ENCODE measurements around the gene APOLD1. TPM values are rescaled to one million over a fixed set of nuclear protein-coding genes. Genes with fewer than 3 reads are reported as not detected.
"Not testable (repeated sequence)": the region's sequence is repeated elsewhere in the genome, so short reads cannot be mapped to it uniquely, and the experiment has no call there.

The APOLD1 gene
- total RNA-seq, 6 donors from 2014 or later, result 8.5 to 36.5 (median 15.6) TPM

DNA sequence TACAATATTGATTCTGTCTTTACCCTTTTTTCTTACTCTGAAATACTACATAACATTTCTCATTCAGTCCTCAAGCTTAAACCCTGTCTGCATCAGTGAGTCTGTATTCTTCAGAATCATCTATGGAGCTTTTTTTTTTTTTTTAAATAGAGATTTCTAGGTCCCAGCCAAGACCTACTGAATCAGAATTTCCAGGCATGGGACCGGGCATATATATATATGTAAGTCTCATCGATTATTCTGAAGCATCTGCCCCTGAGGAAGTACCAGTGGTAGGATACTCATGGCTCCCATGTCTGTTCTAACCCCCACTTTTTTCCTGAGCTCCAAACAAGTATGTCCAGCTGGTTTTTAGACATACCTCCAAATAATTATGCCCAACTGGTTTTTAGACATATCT lies 33.8 kb downstream of the APOLD1 start:
- TF ChIP-seq POLR2A (IDR thresholded peaks at IDR 0.05) (no peak), EP300 (IDR thresholded peaks at IDR 0.05) (no peak), POLR2AphosphoS5 (IDR thresholded peaks at IDR 0.05) (no peak)
- TF ChIP-seq, protein P1, sequence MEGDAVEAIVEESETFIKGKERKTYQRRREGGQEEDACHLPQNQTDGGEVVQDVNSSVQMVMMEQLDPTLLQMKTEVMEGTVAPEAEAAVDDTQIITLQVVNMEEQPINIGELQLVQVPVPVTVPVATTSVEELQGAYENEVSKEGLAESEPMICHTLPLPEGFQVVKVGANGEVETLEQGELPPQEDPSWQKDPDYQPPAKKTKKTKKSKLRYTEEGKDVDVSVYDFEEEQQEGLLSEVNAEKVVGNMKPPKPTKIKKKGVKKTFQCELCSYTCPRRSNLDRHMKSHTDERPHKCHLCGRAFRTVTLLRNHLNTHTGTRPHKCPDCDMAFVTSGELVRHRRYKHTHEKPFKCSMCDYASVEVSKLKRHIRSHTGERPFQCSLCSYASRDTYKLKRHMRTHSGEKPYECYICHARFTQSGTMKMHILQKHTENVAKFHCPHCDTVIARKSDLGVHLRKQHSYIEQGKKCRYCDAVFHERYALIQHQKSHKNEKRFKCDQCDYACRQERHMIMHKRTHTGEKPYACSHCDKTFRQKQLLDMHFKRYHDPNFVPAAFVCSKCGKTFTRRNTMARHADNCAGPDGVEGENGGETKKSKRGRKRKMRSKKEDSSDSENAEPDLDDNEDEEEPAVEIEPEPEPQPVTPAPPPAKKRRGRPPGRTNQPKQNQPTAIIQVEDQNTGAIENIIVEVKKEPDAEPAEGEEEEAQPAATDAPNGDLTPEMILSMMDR (IDR thresholded peaks at IDR 0.05), result no peak
- ATAC-seq (ENCODE audit: low FRiP score in 2 of 2), result no peak
- no peak overlapping the region for H3K4me3 ChIP-seq
- DNase-seq, result no peak
- no peaks in the 10 kb centered on the region for H3K27me3 ChIP-seq
- 86 to 94% methylated on average over 2 of the region's 2 CpGs for WGBS, 2 donors
- peak overlapping the region in 3 of 4 donors; percentile 61 to 67 (median 66) for H3K27ac ChIP-seq
- H3K4me1 ChIP-seq, result peaks cover 24 to 55% (median 30%) of the 10 kb centered on the region in 4 donors
- peaks cover 16 to 58% (median 30%) of the 10 kb centered on the region in 4 donors for H3K36me3 ChIP-seq
- no peaks in the 10 kb centered on the region for H3K9me3 ChIP-seq

DNA sequence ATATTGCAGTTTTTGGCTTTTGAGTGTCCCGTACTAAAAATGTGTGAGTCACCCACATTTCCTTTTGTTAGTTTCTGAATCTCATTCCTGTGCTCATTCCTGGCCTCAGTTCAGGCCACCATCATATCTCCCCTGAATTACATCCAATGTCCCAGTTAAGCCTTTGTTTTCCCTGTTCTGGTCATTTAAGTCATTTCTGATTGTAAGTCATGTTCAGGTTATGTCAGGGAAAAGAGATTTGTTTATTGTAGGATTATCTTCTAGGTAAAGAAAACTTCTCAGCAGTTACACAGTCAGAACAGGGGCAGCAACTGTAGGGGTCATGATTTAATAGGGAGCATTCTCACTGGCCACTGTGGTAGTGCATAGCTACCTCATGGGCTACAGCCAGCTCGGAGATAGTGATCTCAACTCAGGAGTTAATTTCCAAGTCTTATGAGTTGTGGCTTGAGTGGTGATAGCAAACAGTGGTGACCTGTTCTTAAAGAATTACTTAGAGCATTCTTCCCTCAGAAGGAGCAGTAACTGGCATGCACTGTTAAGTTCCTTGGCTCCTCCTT lies 34.4 kb downstream of the APOLD1 start:
- peaks cover 18 to 48% (median 23%) of the 10 kb centered on the region in 4 donors for H3K4me1 ChIP-seq
- no peak for DNase-seq
- ATAC-seq (ENCODE audit: low FRiP score in 2 of 2), result peak; percentile 76 to 79
- WGBS, 2 donors, result 41 to 58% methylated on average over 2 of the region's 2 CpGs
- no peaks in the 10 kb centered on the region for H3K27me3 ChIP-seq
- H3K27ac ChIP-seq, result peak overlapping the region; percentile 41 to 67 (median 64)
- TF ChIP-seq EP300 (IDR thresholded peaks at IDR 0.05), result peak in 1 of 4 donors; percentile 22
- TF ChIP-seq, protein P1 (IDR thresholded peaks at IDR 0.05), result no peak
- TF ChIP-seq POLR2A (IDR thresholded peaks at IDR 0.05), result no peak
- H3K36me3 ChIP-seq, result peaks cover 22 to 63% (median 36%) of the 10 kb centered on the region in 4 donors
- H3K4me3 ChIP-seq, result no peak overlapping the region
- no peaks in the 10 kb centered on the region for H3K9me3 ChIP-seq

GRCh38 chr12:12820376-12820775 lies 34.9 kb downstream of the APOLD1 start:
- H3K27ac ChIP-seq, result peak overlapping the region; percentile 41 to 66 (median 62)

DNA sequence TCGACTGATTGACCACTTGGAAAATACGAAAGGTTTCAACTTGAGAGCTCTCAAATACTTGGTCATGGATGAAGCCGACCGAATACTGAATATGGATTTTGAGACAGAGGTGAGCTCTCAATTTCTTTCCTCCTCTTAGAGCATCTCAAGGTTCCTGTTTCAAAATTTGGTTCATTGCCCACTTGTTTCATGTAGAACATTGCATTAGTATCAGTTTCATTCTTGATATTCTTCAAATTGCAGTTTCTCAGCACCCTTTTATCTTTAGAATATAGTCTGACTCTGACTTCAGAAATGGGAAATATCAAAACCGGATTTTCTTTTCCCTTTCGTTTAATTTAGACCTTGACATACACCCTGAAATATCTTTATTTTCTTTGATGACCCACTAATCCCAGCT lies 36.5 kb downstream of the APOLD1 start:
- Histone ChIP-seq H3K27me3 (no peaks in the 10 kb centered on the region), H3K9me3 (no peaks in the 10 kb centered on the region), H3K4me1 (peaks cover 4 to 28% (median 13%) of the 10 kb centered on the region in 4 donors), H3K4me3 (no peak overlapping the region), H3K36me3 (peaks cover 42 to 77% (median 55%) of the 10 kb centered on the region in 4 donors), H3K27ac (no peak overlapping the region)
- ATAC-seq (ENCODE audit: low FRiP score in 2 of 2), result no peak
- 87 to 88% methylated on average over 6 of the region's 6 CpGs for WGBS, 2 donors
- TF ChIP-seq EP300 (IDR thresholded peaks at IDR 0.05), result no peak
- no peak for DNase-seq

More at GRCh38 chr12:12820376-12820775, 34.9 kb downstream of the APOLD1 start:
- peak in 1 of 2 donors; percentile 46 for DNase-seq
- not testable (repeated sequence) for H3K9me3 ChIP-seq; ATAC-seq (ENCODE audit: low FRiP score in 2 of 2); H3K4me3 ChIP-seq; H3K27me3 ChIP-seq
- WGBS, 2 donors, result 89 to 90% methylated on average over 11 of the region's 11 CpGs
- Histone ChIP-seq H3K36me3 (peaks cover 27 to 67% (median 42%) of the 10 kb centered on the region in 4 donors), H3K4me1 (peaks cover 16 to 44% (median 21%) of the 10 kb centered on the region in 4 donors)

- Histone ChIP-seq H3K36me3 (peaks cover 47 to 79% (median 63%) of the 10 kb centered on the region in 4 donors), H3K27me3 (no peaks in the 10 kb centered on the region), H3K9me3 (no peaks in the 10 kb centered on the region), H3K27ac (peak overlapping the region in 2 of 4 donors; percentile 3 to 23), H3K4me1 (peaks cover 3 to 22% (median 10%) of the 10 kb centered on the region in 4 donors), H3K4me3 (no peak overlapping the region)
- WGBS, 2 donors, result 89 to 92% methylated on average over 4 of the region's 4 CpGs
- no peak for DNase-seq
- TF ChIP-seq POLR2AphosphoS5 (IDR thresholded peaks at IDR 0.05), result no peak
- TF ChIP-seq EP300 (IDR thresholded peaks at IDR 0.05), result no peak
- no peak for TF ChIP-seq POLR2A (IDR thresholded peaks at IDR 0.05)
- TF ChIP-seq, protein P1 (IDR thresholded peaks at IDR 0.05), result no peak
- no peak for ATAC-seq (ENCODE audit: low FRiP score in 2 of 2)
Measured at GRCh38 chr12:12822886-12823285, 37.4 kb downstream of the APOLD1 start.

GRCh38 chr12:12823300-12823699 lies 37.8 kb downstream of the APOLD1 start:
- peak overlapping the region in 1 of 4 donors; percentile 23 for H3K27ac ChIP-seq
- H3K27me3 ChIP-seq, result no peaks in the 10 kb centered on the region
- H3K36me3 ChIP-seq, result peaks cover 47 to 81% (median 67%) of the 10 kb centered on the region in 4 donors
- WGBS, 2 donors, result 55 to 61% methylated on average over 2 of the region's 2 CpGs
- ATAC-seq (ENCODE audit: low FRiP score in 2 of 2), result no peak
- no peak overlapping the region for H3K4me3 ChIP-seq
- no peak for DNase-seq
- no peak for TF ChIP-seq POLR2A (IDR thresholded peaks at IDR 0.05)
- TF ChIP-seq POLR2AphosphoS5 (IDR thresholded peaks at IDR 0.05), result no peak
- peak in 2 of 4 donors; percentile 56 to 79 for TF ChIP-seq EP300 (IDR thresholded peaks at IDR 0.05)
- peaks cover 3 to 19% (median 10%) of the 10 kb centered on the region in 4 donors for H3K4me1 ChIP-seq
- H3K9me3 ChIP-seq, result no peaks in the 10 kb centered on the region
